Measurements from ENCODE around the gene PNCK.
"Not testable (repeated sequence)": the region's sequence is repeated elsewhere in the genome, so short reads cannot be mapped to it uniquely, and the experiment has no call there.

- TF ChIP-seq CTCF (conservative IDR thresholded peaks at IDR 0.05 in 1 of 2, IDR thresholded peaks at IDR 0.05 in 1 of 2; ENCODE audit: low read depth in 1 of 2, low read length in 2 of 2); EZH2 (IDR thresholded peaks at IDR 0.05; ENCODE audit: low read length, missing control alignments): not testable (repeated sequence)
Observed at GRCh38 chrX:153696538-153696937, 22.9 kb upstream of the PNCK start.
